Measurements from ENCODE around the gene PLPPR5. TPM values are rescaled to one million over a fixed set of nuclear protein-coding genes. Genes with fewer than 3 reads are reported as not detected.

The PLPPR5 gene
- total RNA-seq, 1 experiment from 2014 or later, result not detected

DNA sequence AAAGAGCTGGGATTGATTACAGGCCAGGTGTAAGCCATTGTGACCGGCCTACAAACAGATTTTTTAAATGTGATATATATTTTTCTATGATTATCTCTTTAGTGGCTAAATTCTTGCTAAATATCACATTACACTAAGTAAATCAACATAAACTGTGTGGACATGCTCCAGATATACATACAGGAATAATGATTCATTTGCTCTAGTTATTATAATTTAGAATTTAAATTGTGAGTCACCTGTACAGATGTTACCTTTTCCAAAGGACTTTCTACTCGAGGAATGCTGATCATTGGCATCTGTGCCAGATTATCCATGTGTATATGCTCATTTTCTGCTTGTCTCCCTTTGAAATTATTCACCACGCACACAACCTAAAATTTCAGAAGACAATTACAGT is 90.1 kb downstream of the PLPPR5 start:
- BruUV-seq (replicated peaks), result no TSS peak

DNA sequence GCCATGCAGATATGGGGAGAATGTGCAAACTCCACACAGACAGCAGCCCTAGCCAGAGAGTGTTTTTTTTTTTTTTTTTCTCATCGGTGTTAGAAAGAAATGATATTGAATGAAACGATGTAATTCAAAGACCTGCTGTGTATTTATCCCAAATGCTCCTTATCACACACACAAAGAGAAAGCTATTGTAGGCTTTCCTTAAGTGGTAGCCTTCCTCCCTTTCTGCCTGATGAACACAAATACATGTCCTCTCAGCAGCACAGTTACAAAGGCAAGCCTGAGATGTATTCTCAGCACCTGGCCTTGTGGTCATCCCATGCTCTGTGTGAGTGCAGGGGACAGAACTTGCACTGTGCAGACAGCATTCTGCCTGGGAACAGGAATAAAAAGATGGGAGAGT is 93.8 kb downstream of the PLPPR5 start:
- no peaks in the 10 kb centered on the region for H3K9me3 ChIP-seq (ENCODE audit: control insufficient read depth in 1 of 2, insufficient read depth in 1 of 2, low read depth in 1 of 2, low read length in 2 of 2)
- no peak overlapping the region for H3K4me3 ChIP-seq (replicated peaks in 1 of 2; ENCODE audit: low read depth in 1 of 2, low read length in 2 of 2)
- no peak overlapping the region for H3K9ac ChIP-seq (ENCODE audit: low read length)
- CTCF ChIA-PET, result no interaction called here
- DNase-seq (ENCODE audit: low read depth, low spot score) (no peak), ATAC-seq (no peak)
- H4K20me1 ChIP-seq (ENCODE audit: insufficient read depth), result no peaks in the 10 kb centered on the region
- no peaks in the 10 kb centered on the region for H3K4me1 ChIP-seq (ENCODE audit: control insufficient read depth in 1 of 2, insufficient read depth in 2 of 2, low read length in 2 of 2)
- H3K36me3 ChIP-seq (ENCODE audit: control insufficient read depth in 1 of 2, insufficient read depth in 2 of 2, low read length in 2 of 2), result no peaks in the 10 kb centered on the region
- BruUV-seq (replicated peaks), result no TSS peak
- intact Hi-C loops (cut with micrococcal nuclease), result no loop called here
- no peaks in the 10 kb centered on the region for H3K9me2 ChIP-seq (ENCODE audit: insufficient read depth)
- H3K27me3 ChIP-seq (ENCODE audit: insufficient read depth, low read length), result no peaks in the 10 kb centered on the region
- H3K27ac ChIP-seq (ENCODE audit: low read depth, low read length), result no peak overlapping the region
- RAD21 ChIA-PET (ENCODE audit: low non-redundant PET in 1 of 2, low total read pairs in 2 of 2, uncharacterized antibody in 2 of 2, unreplicated experiment in 2 of 2), result no interaction called here
- H3K79me2 ChIP-seq (ENCODE audit: insufficient read depth, low read length), result no peaks in the 10 kb centered on the region
- no peak overlapping the region for H2AFZ ChIP-seq (ENCODE audit: low read depth, low read length, poor library complexity, severe bottlenecking)
- POLR2A ChIA-PET, result no interaction called here
- no peak overlapping the region for H3K4me2 ChIP-seq (ENCODE audit: low read length)
- TF ChIP-seq CBX3 (IDR thresholded peaks at IDR 0.05; ENCODE audit: low read depth) (no peak), RAD21 (IDR thresholded peaks at IDR 0.05; ENCODE audit: low read depth) (no peak), ELF1 (IDR thresholded peaks at IDR 0.05; ENCODE audit: borderline replicate concordance, low read depth) (no peak), FOSL1 (IDR thresholded peaks at IDR 0.05; ENCODE audit: low read depth) (no peak), EZH2phosphoT487 (IDR thresholded peaks at IDR 0.05; ENCODE audit: borderline replicate concordance) (no peak), EZH2 (IDR thresholded peaks at IDR 0.05) (no peak), YY1 (IDR thresholded peaks at IDR 0.05; ENCODE audit: extremely low read depth, insufficient replicate concordance, low read depth, low read length) (no peak), MAX (IDR thresholded peaks at IDR 0.05) (no peak), POLR2AphosphoS5 (IDR thresholded peaks at IDR 0.05; ENCODE audit: low read depth, low read length) (no peak), ZNF274 (IDR thresholded peaks at IDR 0.05; ENCODE audit: low read depth, low read length) (no peak), ATF3 (IDR thresholded peaks at IDR 0.05) (no peak), SIN3A (IDR thresholded peaks at IDR 0.05; ENCODE audit: low read depth) (no peak)

More for the DNA sequence above, 90.1 kb downstream of the PLPPR5 start:
- CTCF ChIA-PET, result no interaction called here
- POLR2A ChIA-PET, result no interaction called here
- no peaks in the 10 kb centered on the region for H3K4me1 ChIP-seq (ENCODE audit: control insufficient read depth in 1 of 2, insufficient read depth in 2 of 2, low read length in 2 of 2)
- intact Hi-C loops (cut with micrococcal nuclease), result no loop called here
- H3K4me2 ChIP-seq (ENCODE audit: low read length), result no peak overlapping the region
- no peaks in the 10 kb centered on the region for H4K20me1 ChIP-seq (ENCODE audit: insufficient read depth)
- no peak for DNase-seq (ENCODE audit: low read depth, low spot score)
- TF ChIP-seq TCF7L2 (IDR thresholded peaks at IDR 0.05; ENCODE audit: borderline replicate concordance, extremely low read depth, insufficient read depth, insufficient read length), result no peak
- TF ChIP-seq, protein P1, sequence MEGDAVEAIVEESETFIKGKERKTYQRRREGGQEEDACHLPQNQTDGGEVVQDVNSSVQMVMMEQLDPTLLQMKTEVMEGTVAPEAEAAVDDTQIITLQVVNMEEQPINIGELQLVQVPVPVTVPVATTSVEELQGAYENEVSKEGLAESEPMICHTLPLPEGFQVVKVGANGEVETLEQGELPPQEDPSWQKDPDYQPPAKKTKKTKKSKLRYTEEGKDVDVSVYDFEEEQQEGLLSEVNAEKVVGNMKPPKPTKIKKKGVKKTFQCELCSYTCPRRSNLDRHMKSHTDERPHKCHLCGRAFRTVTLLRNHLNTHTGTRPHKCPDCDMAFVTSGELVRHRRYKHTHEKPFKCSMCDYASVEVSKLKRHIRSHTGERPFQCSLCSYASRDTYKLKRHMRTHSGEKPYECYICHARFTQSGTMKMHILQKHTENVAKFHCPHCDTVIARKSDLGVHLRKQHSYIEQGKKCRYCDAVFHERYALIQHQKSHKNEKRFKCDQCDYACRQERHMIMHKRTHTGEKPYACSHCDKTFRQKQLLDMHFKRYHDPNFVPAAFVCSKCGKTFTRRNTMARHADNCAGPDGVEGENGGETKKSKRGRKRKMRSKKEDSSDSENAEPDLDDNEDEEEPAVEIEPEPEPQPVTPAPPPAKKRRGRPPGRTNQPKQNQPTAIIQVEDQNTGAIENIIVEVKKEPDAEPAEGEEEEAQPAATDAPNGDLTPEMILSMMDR (IDR thresholded peaks at IDR 0.05 in 2 of 3, conservative IDR thresholded peaks at IDR 0.05 in 1 of 3; ENCODE audit: borderline replicate concordance in 1 of 3, insufficient read depth in 1 of 3, low read depth in 2 of 3, low read length in 2 of 3), result no peak
- no peak for TF ChIP-seq SP1 (IDR thresholded peaks at IDR 0.05; ENCODE audit: low read depth)
- TF ChIP-seq POLR2A (IDR thresholded peaks at IDR 0.05; ENCODE audit: borderline replicate concordance, extremely low read depth, insufficient read depth, insufficient read length), result no peak
- no peak for TF ChIP-seq YY1 (IDR thresholded peaks at IDR 0.05; ENCODE audit: extremely low read depth, insufficient replicate concordance, low read depth, low read length)
- TF ChIP-seq SRF (IDR thresholded peaks at IDR 0.05; ENCODE audit: low read depth), result no peak
- TF ChIP-seq POLR2AphosphoS5 (IDR thresholded peaks at IDR 0.05; ENCODE audit: low read depth, low read length), result no peak
- no peak for TF ChIP-seq RAD21 (IDR thresholded peaks at IDR 0.05; ENCODE audit: low read depth)
- no peak for TF ChIP-seq EZH2 (IDR thresholded peaks at IDR 0.05)
- no peak for TF ChIP-seq SIN3A (IDR thresholded peaks at IDR 0.05; ENCODE audit: low read depth)
- TF ChIP-seq FOSL1 (IDR thresholded peaks at IDR 0.05; ENCODE audit: low read depth), result no peak
- TF ChIP-seq ELF1 (IDR thresholded peaks at IDR 0.05; ENCODE audit: borderline replicate concordance, low read depth), result no peak
- no peaks in the 10 kb centered on the region for H3K79me2 ChIP-seq (ENCODE audit: insufficient read depth, low read length)
- H3K9me2 ChIP-seq (ENCODE audit: insufficient read depth), result no peaks in the 10 kb centered on the region
- no peak overlapping the region for H3K9ac ChIP-seq (ENCODE audit: low read length)
- no peaks in the 10 kb centered on the region for H3K36me3 ChIP-seq (ENCODE audit: control insufficient read depth in 1 of 2, insufficient read depth in 2 of 2, low read length in 2 of 2)
- no peak overlapping the region for H2AFZ ChIP-seq (ENCODE audit: low read depth, low read length, poor library complexity, severe bottlenecking)
- ATAC-seq, result no peak
- H3K27ac ChIP-seq (ENCODE audit: low read depth, low read length), result no peak overlapping the region
- H3K4me3 ChIP-seq (replicated peaks in 1 of 2; ENCODE audit: low read depth in 1 of 2, low read length in 2 of 2), result no peak overlapping the region
- no peaks in the 10 kb centered on the region for H3K27me3 ChIP-seq (ENCODE audit: insufficient read depth, low read length)
- RAD21 ChIA-PET (ENCODE audit: low non-redundant PET in 1 of 2, low total read pairs in 2 of 2, uncharacterized antibody in 2 of 2, unreplicated experiment in 2 of 2), result no interaction called here
- no peaks in the 10 kb centered on the region for H3K9me3 ChIP-seq (ENCODE audit: control insufficient read depth in 1 of 2, insufficient read depth in 1 of 2, low read depth in 1 of 2, low read length in 2 of 2)
